ENCODE measurements around the gene ATP6V0C. TPM values are rescaled to one million over a fixed set of nuclear protein-coding genes. Genes with fewer than 3 reads are reported as not detected.
A peak's percentile ranks its signal among the peaks of the same experiment; 100 is the strongest.
"Not testable (repeated sequence)": the region's sequence is repeated elsewhere in the genome, so short reads cannot be mapped to it uniquely, and the experiment has no call there.

The ATP6V0C gene
- total RNA-seq, 6 experiments from 2014 or later: 71.5 to 100 (median 79.4) TPM

- H3K36me3 ChIP-seq; H3K4me3 ChIP-seq; H3K9me3 ChIP-seq; intact Hi-C loops (cut with DNase I); H3K27me3 ChIP-seq; H3K27ac ChIP-seq: not testable (repeated sequence)
- peak; percentile 19 to 53 (median 47) for TF ChIP-seq CTCF (IDR thresholded peaks at IDR 0.05)
- peak; percentile 50 to 55 (median 52) for DNase-seq
- peak in 1 of 4 donors; percentile 3 for ATAC-seq
- H3K4me1 ChIP-seq: peaks cover 0 to 32% (median 17%) of the 10 kb centered on the region in 4 donors
- 20% methylated on average over 11 of the region's 14 CpGs for WGBS (ENCODE audit: insufficient coverage, low coverage, low lambda C conversion rate, missing lambda C conversion rate)
Measured at GRCh38 chr16:2539845-2540458, 26.2 kb downstream of the ATP6V0C start.

GRCh38 chr16:2540912-2541311 is 27.2 kb downstream of the ATP6V0C start:
- H3K4me3 ChIP-seq; H3K9me3 ChIP-seq; DNase-seq; intact Hi-C loops (cut with DNase I); ATAC-seq; H3K36me3 ChIP-seq; H3K27me3 ChIP-seq: not testable (repeated sequence)
- Histone ChIP-seq H3K27ac (peak overlapping the region in 1 of 3 donors; percentile 24), H3K4me1 (peaks cover 0 to 35% (median 17%) of the 10 kb centered on the region in 4 donors)
- WGBS (ENCODE audit: insufficient coverage, low coverage, low lambda C conversion rate, missing lambda C conversion rate): 33% methylated on average over 1 of the region's 4 CpGs

- WGBS (ENCODE audit: insufficient coverage, low coverage, low lambda C conversion rate, missing lambda C conversion rate): 0% methylated on average over 1 of the region's 6 CpGs
- H3K4me3 ChIP-seq; H3K27me3 ChIP-seq; H3K9me3 ChIP-seq; H3K36me3 ChIP-seq; intact Hi-C loops (cut with DNase I): not testable (repeated sequence)
- Histone ChIP-seq H3K27ac (peak overlapping the region in 1 of 3 donors; percentile 24), H3K4me1 (peaks cover 0 to 40% (median 20%) of the 10 kb centered on the region in 4 donors)
- ATAC-seq (peak; percentile 68 to 77 (median 72)), DNase-seq (peak; percentile 67 to 85 (median 81))
Measured at GRCh38 chr16:2541409-2541808, 27.7 kb downstream of the ATP6V0C start.

GRCh38 chr16:2543771-2544170 is 30.0 kb downstream of the ATP6V0C start:
- ATAC-seq; H3K27me3 ChIP-seq; H3K9me3 ChIP-seq; H3K36me3 ChIP-seq; intact Hi-C loops (cut with DNase I); H3K4me3 ChIP-seq; H3K27ac ChIP-seq: not testable (repeated sequence)
- H3K4me1 ChIP-seq: peaks cover 0 to 38% (median 19%) of the 10 kb centered on the region in 4 donors
- WGBS (ENCODE audit: insufficient coverage, low coverage, low lambda C conversion rate, missing lambda C conversion rate): 91% methylated on average over 12 of the region's 14 CpGs
- DNase-seq: peak in 1 of 3 donors; percentile 10

GRCh38 chr16:2550283-2550878 is 36.6 kb downstream of the ATP6V0C start:
- 67% methylated on average over 1 of the region's 14 CpGs for WGBS (ENCODE audit: insufficient coverage, low coverage, low lambda C conversion rate, missing lambda C conversion rate)
- ATAC-seq: peak; percentile 13 to 35 (median 18)
- not testable (repeated sequence) for DNase-seq

GRCh38 chr16:2551420-2551889 is 37.7 kb downstream of the ATP6V0C start:
- H3K27me3 ChIP-seq; H3K36me3 ChIP-seq; H3K27ac ChIP-seq; intact Hi-C loops (cut with DNase I); H3K4me3 ChIP-seq; H3K4me1 ChIP-seq; ATAC-seq; H3K9me3 ChIP-seq: not testable (repeated sequence)
- peak in 1 of 3 donors; percentile 11 for DNase-seq
- 63% methylated on average over 11 of the region's 17 CpGs for WGBS (ENCODE audit: insufficient coverage, low coverage, low lambda C conversion rate, missing lambda C conversion rate)

More at GRCh38 chr16:2550283-2550878, 36.6 kb downstream of the ATP6V0C start:
- H3K4me3 ChIP-seq; H3K27ac ChIP-seq; H3K27me3 ChIP-seq; H3K36me3 ChIP-seq; H3K9me3 ChIP-seq; intact Hi-C loops (cut with DNase I): not testable (repeated sequence)
- H3K4me1 ChIP-seq: peaks cover 0 to 10% (median 4%) of the 10 kb centered on the region in 4 donors

- no CpG with 5 or more reads among the region's 13 CpGs for WGBS (ENCODE audit: insufficient coverage, low coverage, low lambda C conversion rate, missing lambda C conversion rate)
Measured at GRCh38 chr16:2554709-2555425, 41.1 kb downstream of the ATP6V0C start.

GRCh38 chr16:2557150-2557549 is 43.4 kb downstream of the ATP6V0C start:
- H3K4me1 ChIP-seq; H3K9me3 ChIP-seq; H3K27ac ChIP-seq; H3K4me3 ChIP-seq; intact Hi-C loops (cut with DNase I); H3K36me3 ChIP-seq; H3K27me3 ChIP-seq: not testable (repeated sequence)
- DNase-seq (peak; percentile 59 to 74 (median 70)), ATAC-seq (peak; percentile 73 to 86 (median 77))
- no CpG with 5 or more reads among the region's 15 CpGs for WGBS (ENCODE audit: insufficient coverage, low coverage, low lambda C conversion rate, missing lambda C conversion rate)

More at GRCh38 chr16:2554709-2555425, 41.1 kb downstream of the ATP6V0C start:
- H3K36me3 ChIP-seq; H3K4me1 ChIP-seq; DNase-seq; ATAC-seq; H3K27ac ChIP-seq; H3K9me3 ChIP-seq; intact Hi-C loops (cut with DNase I); H3K27me3 ChIP-seq; H3K4me3 ChIP-seq: not testable (repeated sequence)

GRCh38 chr16:2560131-2560797 is 46.5 kb downstream of the ATP6V0C start:
- H3K9me3 ChIP-seq; H3K27ac ChIP-seq; H3K4me1 ChIP-seq; H3K36me3 ChIP-seq; intact Hi-C loops (cut with DNase I); H3K4me3 ChIP-seq; H3K27me3 ChIP-seq: not testable (repeated sequence)
- WGBS (ENCODE audit: insufficient coverage, low coverage, low lambda C conversion rate, missing lambda C conversion rate): 61% methylated on average over 4 of the region's 17 CpGs
- peak in 2 of 3 donors; percentile 5 for DNase-seq
- ATAC-seq: peak in 3 of 4 donors; percentile 6 to 36 (median 7)
